NOMO-1 (cell line): ENCODE measurements around the gene TM4SF4.
"Not testable (repeated sequence)": the region's sequence is repeated elsewhere in the genome, so short reads cannot be mapped to it uniquely, and the experiment has no call there.

Experiments used
- DNase-seq, 2 experiments: peaks; one replicate each; lab custom pipeline; 2025; ENCODE audit not compliant: unreplicated experiment in 2 of 2; lab: John Stamatoyannopoulos, UW

Gene TM4SF4, protein sequence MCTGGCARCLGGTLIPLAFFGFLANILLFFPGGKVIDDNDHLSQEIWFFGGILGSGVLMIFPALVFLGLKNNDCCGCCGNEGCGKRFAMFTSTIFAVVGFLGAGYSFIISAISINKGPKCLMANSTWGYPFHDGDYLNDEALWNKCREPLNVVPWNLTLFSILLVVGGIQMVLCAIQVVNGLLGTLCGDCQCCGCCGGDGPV

DNA sequence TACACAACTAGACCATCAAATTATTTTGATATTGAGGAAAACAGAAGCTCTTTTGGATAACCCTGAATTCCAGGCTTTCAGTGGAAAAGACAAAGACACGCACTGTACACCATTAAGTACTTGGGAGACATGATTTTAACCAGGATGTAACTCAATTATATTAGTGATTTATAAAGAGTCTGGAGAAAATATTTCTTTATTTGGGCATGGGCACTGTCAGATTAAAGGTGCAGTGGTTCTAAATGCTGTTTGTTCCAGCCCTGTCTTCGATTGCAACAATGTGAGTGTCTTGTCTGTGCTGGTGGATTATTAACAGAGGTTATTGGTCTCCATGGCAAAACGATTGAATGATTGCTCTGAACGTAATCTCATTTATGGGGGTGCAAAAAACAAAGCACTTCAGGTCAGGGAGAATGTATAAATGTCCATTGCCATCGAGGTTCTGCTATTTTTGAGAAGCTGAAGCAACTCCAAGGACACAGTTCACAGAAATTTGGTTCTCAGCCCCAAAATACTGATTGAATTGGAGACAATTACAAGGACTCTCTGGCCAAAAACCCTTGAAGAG is at the start of gene TM4SF4:
Gene TM4SF4, plus strand, starts transcription at position 448 of the 568 bp plus-strand sequence. CDS start 181 bp downstream, outside the sequence.
- DNase-seq, result no peak

DNA sequence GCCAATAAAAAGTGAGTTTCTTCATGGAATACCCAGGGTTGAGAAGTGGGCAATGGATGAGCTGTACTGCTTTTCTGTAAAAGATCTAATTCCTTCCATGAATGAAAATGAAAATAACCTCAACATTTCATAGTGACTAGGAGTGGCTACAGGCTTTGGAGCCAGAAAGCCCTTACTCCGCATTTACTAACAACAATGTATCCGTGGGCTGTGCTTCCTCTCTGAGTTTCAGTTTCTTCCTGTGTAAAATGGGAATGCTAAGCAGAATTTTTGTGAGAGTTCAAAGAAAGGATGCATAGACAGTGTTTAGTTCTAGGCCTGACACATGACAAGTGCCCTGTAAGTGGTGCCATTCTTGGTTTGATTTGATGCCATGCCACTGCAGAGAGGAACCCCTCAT is 49.6 kb upstream of the TM4SF4 start:
- DNase-seq, result no peak

GRCh38 chr3:149426325-149426724 is 48.2 kb upstream of the TM4SF4 start:
- DNase-seq, result no peak

- no peak for DNase-seq
These were observed 46.4 kb upstream of the TM4SF4 start for GRCh38 chr3:149428087-149428486.

- no peak for DNase-seq
These were observed 44.3 kb upstream of the TM4SF4 start for GRCh38 chr3:149430216-149430615.

GRCh38 chr3:149432149-149432548 is 42.3 kb upstream of the TM4SF4 start:
- no peak for DNase-seq

GRCh38 chr3:149435996-149436885 is 38.3 kb upstream of the TM4SF4 start:
- DNase-seq, result no peak

DNA sequence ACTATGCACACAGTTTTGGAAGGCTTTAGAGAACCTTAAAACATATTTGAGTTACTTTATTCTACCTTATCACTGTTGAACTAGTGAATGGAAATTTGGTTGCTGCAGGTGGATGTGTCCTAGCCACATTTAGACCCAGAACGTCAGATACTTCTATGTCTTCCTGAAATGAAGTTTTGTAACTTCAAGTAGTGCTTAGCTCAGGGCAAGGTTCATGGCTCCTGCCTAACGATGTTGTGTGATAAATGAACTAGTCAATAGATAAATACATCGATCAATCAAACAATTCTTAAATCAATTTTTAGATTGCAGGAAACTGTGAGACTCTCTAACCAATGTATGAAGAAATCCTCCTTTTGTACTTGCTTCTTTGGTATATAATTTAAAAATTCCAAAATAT is 37.2 kb upstream of the TM4SF4 start:
- DNase-seq, result no peak

- no peak for DNase-seq
These were observed 36.8 kb upstream of the TM4SF4 start for GRCh38 chr3:149437710-149438109.

GRCh38 chr3:149438981-149439380 is 35.5 kb upstream of the TM4SF4 start:
- DNase-seq, result no peak

- DNase-seq, result no peak
These were observed 32.9 kb upstream of the TM4SF4 start for GRCh38 chr3:149441642-149442041.

DNA sequence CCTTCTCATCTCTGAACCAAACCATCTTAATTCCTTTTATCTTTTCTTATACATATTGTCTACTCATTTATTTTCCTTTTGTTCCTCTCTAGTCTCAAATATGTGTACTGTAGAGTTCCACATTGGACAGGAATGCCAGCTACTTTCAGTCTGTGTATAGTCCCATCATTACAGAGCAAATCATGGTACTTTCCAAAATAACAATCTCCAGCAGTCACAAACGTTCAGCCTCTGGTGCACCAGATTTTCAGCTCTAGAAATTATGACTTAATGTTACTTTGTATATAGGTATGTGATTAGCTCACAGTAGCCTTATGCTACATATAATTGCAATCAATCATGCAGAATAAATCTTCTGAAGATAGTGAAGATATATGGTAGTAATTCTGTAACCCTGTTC is 32.5 kb upstream of the TM4SF4 start:
- DNase-seq, result no peak

- peak; percentile 83 to 99 for DNase-seq
These were observed 31.5 kb upstream of the TM4SF4 start for GRCh38 chr3:149442851-149443544.

GRCh38 chr3:149443545-149443912 is 31.0 kb upstream of the TM4SF4 start:
- DNase-seq, result no peak

DNA sequence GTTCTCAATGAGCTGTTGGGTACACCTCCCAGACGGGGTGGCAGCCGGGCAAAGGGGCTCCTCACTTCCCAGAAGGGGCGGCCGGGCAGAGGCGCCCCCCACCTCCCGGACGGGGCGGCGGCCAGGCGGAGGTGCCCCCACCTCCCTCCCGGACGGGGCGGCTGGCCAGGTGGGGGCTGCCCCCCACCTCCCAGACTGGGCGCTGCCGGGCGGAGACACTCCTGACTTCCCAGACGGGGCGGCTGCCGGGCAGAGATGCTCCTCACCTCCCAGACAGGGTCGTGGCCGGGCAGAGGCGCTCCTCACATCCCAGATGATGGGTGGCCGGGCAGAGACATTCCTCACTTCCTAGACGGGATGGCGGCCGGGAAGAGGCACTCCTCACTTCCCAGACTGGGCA is 29.6 kb upstream of the TM4SF4 start:
- DNase-seq, result not testable (repeated sequence)

DNA sequence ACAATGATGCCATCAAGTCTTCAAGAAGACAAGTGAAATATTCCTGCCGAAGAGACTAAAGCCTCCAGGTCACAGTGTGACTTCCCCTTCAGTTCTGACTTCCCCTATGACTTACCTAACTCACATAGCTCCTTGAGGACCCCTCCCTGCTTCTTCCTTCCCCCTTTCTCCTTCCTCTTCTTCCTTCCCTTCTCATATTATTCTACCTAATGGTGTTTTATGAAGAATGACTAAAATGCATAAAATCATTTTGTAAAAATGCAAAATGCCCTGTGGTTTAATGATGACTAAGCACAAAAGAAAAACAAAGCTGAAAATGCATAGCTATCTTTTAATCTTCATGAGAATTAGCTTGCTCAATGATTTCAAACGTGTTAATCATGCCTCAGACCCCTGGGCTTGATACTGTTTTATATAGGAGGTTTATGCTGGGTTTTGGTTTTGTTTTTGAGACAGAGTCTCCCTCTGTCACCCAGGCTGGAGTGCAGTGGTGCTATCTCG is 26.1 kb upstream of the TM4SF4 start:
- DNase-seq, result peak; percentile 84 to 96

DNA sequence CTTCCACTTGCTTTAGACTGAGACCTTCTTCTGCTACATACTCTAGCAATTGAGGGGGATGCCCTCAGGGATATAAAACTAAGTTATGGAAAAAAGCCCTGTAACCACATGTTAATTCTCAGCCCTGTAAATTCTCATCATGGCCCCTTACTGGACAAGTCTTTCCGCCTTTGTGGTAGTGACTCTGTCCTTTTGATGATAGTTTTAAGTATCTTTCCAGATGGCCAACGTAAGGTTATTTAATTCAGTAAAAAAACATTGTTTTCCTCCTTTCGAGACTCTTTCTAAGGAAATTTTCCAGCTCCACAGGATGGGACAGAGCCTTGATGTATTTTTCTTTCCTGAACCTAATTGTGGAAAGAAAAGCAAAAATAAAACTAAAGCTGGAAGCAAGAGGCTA is 25.3 kb upstream of the TM4SF4 start:
- DNase-seq, result no peak

- no peak for DNase-seq
These were observed 24.7 kb upstream of the TM4SF4 start for GRCh38 chr3:149449799-149450198.

DNA sequence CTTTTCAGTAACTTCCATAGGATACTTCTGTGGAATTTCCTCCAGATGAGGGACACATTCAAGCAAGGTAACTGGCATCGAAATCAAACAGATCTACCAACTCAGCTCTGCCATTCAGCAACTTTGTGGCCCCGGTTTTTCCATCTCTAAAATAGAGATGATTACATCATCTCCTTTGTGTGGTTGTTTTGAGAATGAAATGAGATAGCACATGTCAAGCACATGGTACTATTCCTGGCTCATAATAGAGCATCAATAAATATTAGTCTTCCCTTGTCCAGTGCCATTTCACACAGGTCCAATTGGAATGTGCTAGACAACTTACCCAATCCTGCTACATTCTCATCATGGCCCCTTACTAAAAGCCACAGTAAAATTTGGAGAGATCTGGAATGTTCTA is 24.2 kb upstream of the TM4SF4 start:
- no peak for DNase-seq

- DNase-seq, result no peak
These were observed 22.5 kb upstream of the TM4SF4 start for GRCh38 chr3:149452036-149452435.

DNA sequence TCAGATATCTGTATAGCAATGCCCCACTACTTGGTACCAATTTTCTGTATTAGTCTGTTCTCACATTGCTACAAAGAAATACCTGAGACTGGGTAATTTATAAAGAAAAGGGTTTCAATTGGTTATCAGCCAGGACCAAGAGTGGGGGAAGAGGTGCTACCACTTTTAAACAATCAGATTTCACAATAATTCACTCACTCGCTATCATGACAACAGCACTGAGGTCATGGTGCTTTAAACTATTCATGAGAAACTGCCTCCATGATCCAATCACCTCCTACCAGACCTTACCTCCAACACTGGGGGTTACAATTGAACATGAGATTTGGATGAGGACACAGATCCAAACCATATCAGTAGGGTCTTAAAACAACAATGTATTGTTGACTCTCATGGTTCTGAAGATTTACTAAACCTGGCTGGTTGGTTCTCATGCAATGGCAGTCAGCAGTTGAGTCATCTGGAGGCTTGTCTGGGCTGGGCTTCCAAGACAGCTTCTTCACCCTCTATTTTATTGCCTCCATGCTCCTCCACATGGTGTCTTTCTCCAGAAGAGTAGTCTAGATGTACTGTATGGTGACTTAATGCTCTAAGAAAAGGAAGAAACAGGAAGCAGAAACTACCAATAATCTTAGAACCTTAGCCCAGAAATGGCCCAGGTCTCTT is 21.2 kb upstream of the TM4SF4 start:
- no peak for DNase-seq
